ENCODE data around the gene TMEM119. TPM values are rescaled to one million over a fixed set of nuclear protein-coding genes. Genes with fewer than 3 reads are reported as not detected.

The TMEM119 gene
- total and polyA plus RNA-seq, 2 of the 4 experiments (the other 2 are of a cell fraction), result 8.1 to 9.2 TPM

- Histone ChIP-seq H3K23ac (ENCODE audit: low read depth, low read length) (no peak overlapping the region), H3K79me1 (ENCODE audit: low read depth in 1 of 2, low read length in 2 of 2) (no peaks in the 10 kb centered on the region), H3K27me3 (ENCODE audit: control insufficient read depth, insufficient read depth, low read length) (peaks cover 2% of the 10 kb centered on the region), H2BK120ac (ENCODE audit: low read depth, low read length) (no peak overlapping the region), H2AK9ac (replicated peaks; ENCODE audit: low read depth, low read length, poor library complexity) (no peak overlapping the region), H2AFZ (replicated peaks; ENCODE audit: low read length, poor library complexity) (no peak overlapping the region), H4K5ac (ENCODE audit: low read depth, low read length) (no peak overlapping the region), H3K56ac (ENCODE audit: extremely low read depth, insufficient read depth, low read length) (no peak overlapping the region), H2BK20ac (ENCODE audit: low read depth, low read length) (no peak overlapping the region), H2BK5ac (ENCODE audit: low read depth, low read length, poor library complexity, severe bottlenecking) (no peak overlapping the region), H3K9me3 (ENCODE audit: control insufficient read depth, insufficient read depth, low read length) (no peaks in the 10 kb centered on the region), H3K14ac (replicated peaks; ENCODE audit: low read depth, low read length) (no peak overlapping the region), H3K18ac (ENCODE audit: low read depth, low read length) (no peak overlapping the region), H3K4me2 (ENCODE audit: low read depth, low read length) (no peak overlapping the region), H2AK5ac (ENCODE audit: low read depth, low read length) (no peak overlapping the region), H4K20me1 (ENCODE audit: insufficient read depth, low read length) (no peaks in the 10 kb centered on the region), H3K9ac (ENCODE audit: low read depth, low read length) (no peak overlapping the region), H3K27ac (ENCODE audit: insufficient read depth, low read length) (no peak overlapping the region), H3K4me1 (ENCODE audit: control insufficient read depth, insufficient read depth, low read length) (peaks cover 3% of the 10 kb centered on the region; the same call in 1 of the 2 replicates), H4K8ac (ENCODE audit: low read depth in 2 of 2, low read length in 2 of 2) (no peak overlapping the region), H3K36me3 (ENCODE audit: control insufficient read depth, insufficient read depth, low read length) (no peaks in the 10 kb centered on the region), H3K4ac (ENCODE audit: low read depth, low read length) (no peak overlapping the region), H2BK15ac (ENCODE audit: low read depth, low read length) (no peak overlapping the region), H4K91ac (ENCODE audit: insufficient read depth, low read depth, low read length) (no peak overlapping the region), H3K9me1 (ENCODE audit: insufficient read depth, low read length) (no peaks in the 10 kb centered on the region; the same call in none of the 2 replicates), H3K4me3 (ENCODE audit: insufficient read depth, low read depth, low read length) (no peak overlapping the region)
- TF ChIP-seq ELK1 (IDR thresholded peaks at IDR 0.05; ENCODE audit: borderline replicate concordance, low read depth, low read length) (no peak), FOS (IDR thresholded peaks at IDR 0.05; ENCODE audit: low read depth, low read length) (no peak), MXI1 (IDR thresholded peaks at IDR 0.05; ENCODE audit: borderline replicate concordance, low read depth, low read length) (no peak), RAD21 (IDR thresholded peaks at IDR 0.05; ENCODE audit: low read length) (no peak), USF2 (IDR thresholded peaks at IDR 0.05; ENCODE audit: low read depth, low read length) (no peak), SMC3 (IDR thresholded peaks at IDR 0.05; ENCODE audit: low read depth, low read length) (no peak), MAFK (IDR thresholded peaks at IDR 0.05; ENCODE audit: low read depth, low read length) (no peak), NFE2L2 (IDR thresholded peaks at IDR 0.05; ENCODE audit: low read depth, low read length) (no peak), CHD1 (IDR thresholded peaks at IDR 0.05; ENCODE audit: low read depth, low read length) (no peak)
- WGBS, 2 experiments (ENCODE audit: extremely low coverage in 2 of 2, insufficient read length in 1 of 2), result 83% methylated on average over 1 of the region's 10 CpGs; no CpG with 5 or more reads in 1 of the 2 experiments
- DNase-seq (no peak), ATAC-seq (ENCODE audit: low read depth) (peak; percentile 47; the same call in 1 of the 2 replicates)
- POLR2A ChIA-PET (ENCODE audit: unreplicated experiment), result no interaction called here
- dilution Hi-C loops (cut with HindIII; ENCODE audit: low sequenced_read_pairs, unreplicated experiment) (no loop called here), intact Hi-C loops (cut with micrococcal nuclease) (no loop called here), in situ Hi-C loops (cut with MboI; ENCODE audit: low sequenced_read_pairs) (no loop called here)
- no TSS peak for BruUV-seq (replicated peaks)
- CTCF ChIA-PET, result no interaction called here
Measured at GRCh38 chr12:108582978-108583770, 14.7 kb downstream of the TMEM119 start.

Measured in IMR-90 (cell line).